Stimulated activated CD4-positive, alpha-beta T cell treated with anti-CD3 and anti-CD28 coated beads, Interleukin-4, amount 100 ng/mL, for 24 hours (primary cell): ENCODE results near the gene PCBP4.

Experiments used
- DNase-seq: peaks from one replicate; pipeline ENCODE4 v3.0.0-alpha.2; 2020

The PCBP4 gene

GRCh38 chr3:51967384-51968169, at the start of gene PCBP4:
Gene PCBP4, minus strand, starts transcription at chr3:51967454. Its CDS starts 6,214 bp downstream, at chr3:51961240.
- DNase-seq: no peak

GRCh38 chr3:52015438-52016228, 48.4 kb upstream of the PCBP4 start:
- no peak for DNase-seq

GRCh38 chr3:52014613-52015012, 47.4 kb upstream of the PCBP4 start:
- no peak for DNase-seq

- no peak for DNase-seq
Observed at GRCh38 chr3:52013802-52014598, 46.7 kb upstream of the PCBP4 start.

- DNase-seq: no peak
Observed at GRCh38 chr3:52012699-52013098, 45.4 kb upstream of the PCBP4 start.

GRCh38 chr3:52010431-52010830, 43.2 kb upstream of the PCBP4 start:
- no peak for DNase-seq

- DNase-seq: no peak
Observed at GRCh38 chr3:52007291-52007690, 40.0 kb upstream of the PCBP4 start.

GRCh38 chr3:52006820-52007133, 39.5 kb upstream of the PCBP4 start:
- DNase-seq: no peak

GRCh38 chr3:52006017-52006819, 39.0 kb upstream of the PCBP4 start:
- no peak for DNase-seq

GRCh38 chr3:52005571-52005986, 38.3 kb upstream of the PCBP4 start:
- DNase-seq: no peak

GRCh38 chr3:52004906-52005395, 37.7 kb upstream of the PCBP4 start:
- DNase-seq: no peak

GRCh38 chr3:52004163-52004787, 37.0 kb upstream of the PCBP4 start:
- no peak for DNase-seq

- no peak for DNase-seq
Observed at GRCh38 chr3:52002748-52003147, 35.5 kb upstream of the PCBP4 start.

GRCh38 chr3:52001443-52001974, 34.3 kb upstream of the PCBP4 start:
- DNase-seq: peak; percentile 87

- DNase-seq: no peak
Observed at GRCh38 chr3:51999846-52000245, 32.6 kb upstream of the PCBP4 start.

GRCh38 chr3:51998774-51999173, 31.5 kb upstream of the PCBP4 start:
- no peak for DNase-seq

GRCh38 chr3:51997935-51998596, 30.8 kb upstream of the PCBP4 start:
- DNase-seq: no peak

GRCh38 chr3:51997172-51997571, 29.9 kb upstream of the PCBP4 start:
- no peak for DNase-seq

- DNase-seq: peak; percentile 94
Observed at GRCh38 chr3:51995346-51996163, 28.3 kb upstream of the PCBP4 start, which contains the start of gene RPL29. Gene RPL29, minus strand, starts transcription at chr3:51995895. Its CDS starts 434 bp downstream, at chr3:51995461.

GRCh38 chr3:51994530-51994929, 27.3 kb upstream of the PCBP4 start:
- DNase-seq: no peak
